Measurements from ENCODE around the gene POC1B.

- no peak for TF ChIP-seq EZH2 (IDR thresholded peaks at IDR 0.05; ENCODE audit: insufficient read depth, poor library complexity, severe bottlenecking)
- no peak for TF ChIP-seq EZH2phosphoT487 (IDR thresholded peaks at IDR 0.05; ENCODE audit: insufficient read depth, low read depth)
Observed at GRCh38 chr12:89565002-89565401, 39.2 kb upstream of the POC1B start.

Measured in GM23248 (cell line).